Keratinocyte (primary cell): ENCODE data around the gene GPR31. TPM values are rescaled to one million over a fixed set of nuclear protein-coding genes. Genes with fewer than 3 reads are reported as not detected.

ENCODE experiments used
- DNase-seq: peaks from one replicate; pipeline ENCODE4 v3.0.0-alpha.2; 2011; ENCODE audit warnings: low read depth, missing footprints, low spot score
- FAIRE-seq: peaks from 2 replicates; lab custom pipeline; 2011; peaks lifted over from hg19 to GRCh38; lab: Jason Lieb, UNC
- H2AFZ ChIP-seq: 2 replicates; pipeline ENCODE4 v1.6.0; 2012; ENCODE audit warnings: low read length, control low read depth, inconsistent platforms; ENCODE audit not compliant: control insufficient read depth
- H3K27ac ChIP-seq: 2 replicates; pipeline ENCODE4 v1.5.1; 2011; ENCODE audit warnings: low read length; ENCODE audit not compliant: control insufficient read depth, insufficient read depth
- H3K27me3 ChIP-seq: 3 replicates; pipeline ENCODE4 v1.6.0; 2011; ENCODE audit warnings: low read length; ENCODE audit not compliant: control insufficient read depth, insufficient read depth; ENCODE audit errors: extremely low read depth
- H3K36me3 ChIP-seq, 2 experiments: 2 replicates in 1 of 2; 3 replicates in 1 of 2; pipeline ENCODE4 v1.5.1; 2011; ENCODE audit warnings: low read length in 2 of 2, mild to moderate bottlenecking in 1 of 2; ENCODE audit not compliant: control insufficient read depth in 2 of 2, insufficient read depth in 2 of 2; ENCODE audit errors: extremely low read depth in 1 of 2
- H3K4me1 ChIP-seq: 3 replicates; pipeline ENCODE4 v1.5.1; 2011; ENCODE audit warnings: low read length; ENCODE audit not compliant: control insufficient read depth, insufficient read depth; ENCODE audit errors: extremely low read depth
- H3K4me2 ChIP-seq: 3 replicates; pipeline ENCODE4 v1.6.0; 2011; ENCODE audit warnings: low read depth, low read length; ENCODE audit not compliant: control insufficient read depth, insufficient read depth; ENCODE audit errors: extremely low read depth
- H3K4me3 ChIP-seq, 3 experiments: fragments of 200-600 bp in 1 of 3; sonication (generic) in 1 of 3; 2 replicates in 2 of 3; 3 replicates in 1 of 3; pipeline ENCODE4 v1.5.1; 2011 to 2016; ENCODE audit warnings: low read length in 3 of 3, mild to moderate bottlenecking in 3 of 3, control low read depth in 2 of 3, inconsistent platforms in 1 of 3, low read depth in 1 of 3, mixed read lengths in 1 of 3, mixed run types in 1 of 3, moderate library complexity in 1 of 3; ENCODE audit not compliant: control insufficient read depth in 2 of 3, insufficient read depth in 2 of 3; ENCODE audit errors: extremely low read depth in 1 of 3
- H3K79me2 ChIP-seq: 2 replicates; pipeline ENCODE4 v1.6.0; 2012; ENCODE audit warnings: low read length; ENCODE audit not compliant: control insufficient read depth, insufficient read depth
- H3K9ac ChIP-seq: 3 replicates; pipeline ENCODE4 v1.6.0; 2011; ENCODE audit warnings: low read length; ENCODE audit not compliant: control insufficient read depth, insufficient read depth; ENCODE audit errors: extremely low read depth
- H3K9me1 ChIP-seq: 3 replicates; pipeline ENCODE4 v1.6.0; 2011; ENCODE audit warnings: low read length; ENCODE audit not compliant: control insufficient read depth, insufficient read depth; ENCODE audit errors: extremely low read depth
- H3K9me3 ChIP-seq: 2 replicates; pipeline ENCODE4 v1.5.1; 2012; ENCODE audit warnings: low read depth, low read length; ENCODE audit not compliant: control insufficient read depth
- H4K20me1 ChIP-seq: 3 replicates; pipeline ENCODE4 v1.6.0; 2011; ENCODE audit warnings: low read length; ENCODE audit not compliant: control insufficient read depth, insufficient read depth; ENCODE audit errors: extremely low read depth
- CTCF ChIP-seq, 3 experiments: IDR thresholded peaks in 1 of 3; conservative IDR thresholded peaks in 1 of 3; optimal IDR thresholded peaks in 1 of 3; 2 replicates in 2 of 3; 3 replicates in 1 of 3; pipeline versions ENCODE3 to v1.5.1; 2011; ENCODE audit warnings: low read length in 3 of 3, mild to moderate bottlenecking in 3 of 3, moderate library complexity in 2 of 3, control low read depth in 1 of 3, inconsistent platforms in 1 of 3; ENCODE audit not compliant: insufficient read depth in 2 of 3; ENCODE audit errors: extremely low read depth in 1 of 3
- EZH2 ChIP-seq: IDR thresholded peaks from one replicate; pipeline ENCODE4 v1.6.1; 2012; ENCODE audit warnings: inconsistent platforms, mild to moderate bottlenecking, low read length, moderate library complexity
- dilution Hi-C: fragments of 300-500 bp; cut with MboI; formaldehyde crosslinking; loops from one replicate; pipeline ENCODE4 v1.7.0; 2020; ENCODE audit warnings: low sequenced_read_pairs; ENCODE audit not compliant: extremely low pct_ligation_motif_present
- polyA plus RNA-seq, 5 experiments: library from polyadenylated mRNA; depleted of rRNA in 3 of 5; stranded (reverse) in 3 of 5; stranded (forward) in 1 of 5; unstranded in 1 of 5; fragments of >200 nt; gene quantifications; 1 replicate in 1 of 5; 2 replicates in 3 of 5; 3 replicates in 1 of 5; pipeline versions ENCODE4 v1.2.1 to v1.2.3, GENCODE V29; 2011 to 2012; ENCODE audit warnings: missing spikeins in 2 of 5, low read depth in 1 of 5, low replicate concordance in 1 of 5

Gene GPR31
- polyA plus RNA-seq, 1 donor (not counting 4 experiments of a cell fraction or from before 2014, with no cell fraction given) = not detected

DNA sequence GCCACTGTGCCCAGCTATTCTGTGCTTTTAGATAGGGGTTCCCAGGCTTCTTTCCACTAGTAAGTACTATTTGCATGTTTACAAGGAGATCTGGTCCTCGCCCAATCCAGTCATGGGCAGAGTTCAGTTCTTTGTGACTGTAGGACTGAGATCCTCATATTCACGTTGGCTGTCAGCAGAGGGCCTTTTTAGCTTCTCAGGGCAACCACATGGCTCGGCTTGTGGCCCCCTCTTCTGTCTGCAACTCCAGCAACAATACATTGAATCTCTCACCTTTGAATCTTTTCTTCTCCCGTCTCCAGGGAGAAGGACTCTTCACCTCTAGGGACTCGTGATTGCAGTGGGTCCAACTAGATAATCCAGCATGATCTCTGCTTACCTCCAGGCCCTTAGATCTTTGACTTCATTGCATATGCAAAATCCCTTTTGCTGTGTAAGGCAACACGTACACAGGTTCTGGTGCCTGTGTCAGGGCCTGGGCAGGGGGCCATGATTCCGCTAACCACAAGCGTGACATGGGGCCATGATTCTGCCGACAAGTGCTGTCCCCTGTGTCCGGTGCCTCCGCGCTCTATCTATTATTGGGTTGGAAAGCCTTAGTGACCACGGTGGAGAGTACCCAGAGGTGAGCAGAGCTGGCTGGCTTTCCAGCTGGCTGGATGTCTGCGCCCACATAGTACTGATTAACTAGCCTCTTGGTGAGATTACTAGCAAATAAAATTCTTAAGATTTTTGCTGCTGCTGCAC, 29.8 kb downstream of the GPR31 start:
- Histone ChIP-seq H3K79me2 (no peaks in the 10 kb centered on the region), H3K4me3 (no peak overlapping the region), H3K4me2 (no peak overlapping the region), H3K27me3 (no peaks in the 10 kb centered on the region), H3K27ac (no peak overlapping the region), H3K4me1 (no peaks in the 10 kb centered on the region), H3K9me3 (no peaks in the 10 kb centered on the region), H4K20me1 (no peaks in the 10 kb centered on the region), H3K9me1 (no peaks in the 10 kb centered on the region), H3K9ac (no peak overlapping the region), H2AFZ (no peak overlapping the region), H3K36me3 (no peaks in the 10 kb centered on the region)
- dilution Hi-C loops = no loop called here
- no peak for DNase-seq
- TF ChIP-seq CTCF (optimal IDR thresholded peaks at IDR 0.05 in 1 of 3, IDR thresholded peaks at IDR 0.05 in 1 of 3, conservative IDR thresholded peaks at IDR 0.05 in 1 of 3; ENCODE audit: extremely low read depth in 1 of 3, insufficient read depth in 2 of 3, low read length in 3 of 3) (no peak), EZH2 (no peak)
- FAIRE-seq = no peak

DNA sequence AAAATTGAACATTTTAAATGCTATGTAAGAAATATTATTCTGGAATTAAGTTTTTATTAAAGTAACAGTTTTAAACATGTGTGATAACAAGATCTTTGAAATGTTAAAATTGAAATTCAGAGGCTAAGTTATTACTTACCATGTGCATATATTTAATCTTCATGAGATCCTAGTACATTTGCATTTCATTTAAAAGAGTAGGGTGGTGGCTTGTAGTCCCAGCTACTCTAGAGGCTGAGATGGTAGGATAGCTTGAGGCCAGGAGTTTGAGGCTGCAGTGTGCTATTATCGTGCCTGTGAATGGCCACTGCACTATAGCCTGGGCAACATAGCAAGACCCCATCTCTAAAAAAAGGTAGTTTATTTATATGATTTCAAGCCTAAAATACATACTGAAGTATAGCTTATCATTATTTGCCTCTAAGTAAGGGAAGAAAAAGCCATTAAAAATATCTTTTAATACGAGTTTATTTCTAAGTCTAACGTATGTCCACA, 31.9 kb downstream of the GPR31 start:
- no peaks in the 10 kb centered on the region for H3K79me2 ChIP-seq
- FAIRE-seq (no peak), DNase-seq (no peak)
- H3K27ac ChIP-seq = no peak overlapping the region
- H3K27me3 ChIP-seq = no peaks in the 10 kb centered on the region
- no peak overlapping the region for H2AFZ ChIP-seq
- H4K20me1 ChIP-seq = no peaks in the 10 kb centered on the region
- no peak overlapping the region for H3K9ac ChIP-seq
- no peaks in the 10 kb centered on the region for H3K9me3 ChIP-seq
- H3K4me3 ChIP-seq = no peak overlapping the region
- H3K4me2 ChIP-seq = no peak overlapping the region
- H3K9me1 ChIP-seq = no peaks in the 10 kb centered on the region
- H3K36me3 ChIP-seq = no peaks in the 10 kb centered on the region
- dilution Hi-C loops = no loop called here
- H3K4me1 ChIP-seq = no peaks in the 10 kb centered on the region
- TF ChIP-seq CTCF (optimal IDR thresholded peaks at IDR 0.05 in 1 of 3, IDR thresholded peaks at IDR 0.05 in 1 of 3, conservative IDR thresholded peaks at IDR 0.05 in 1 of 3; ENCODE audit: extremely low read depth in 1 of 3, insufficient read depth in 2 of 3, low read length in 3 of 3) (no peak), EZH2 (no peak)
